ENCODE results near the gene PIM3. TPM values are rescaled to one million over a fixed set of nuclear protein-coding genes. Genes with fewer than 3 reads are reported as not detected.

The PIM3 gene
- total RNA-seq, 4 donors from 2014 or later: 43.8 to 75.7 (median 52.1) TPM

DNA sequence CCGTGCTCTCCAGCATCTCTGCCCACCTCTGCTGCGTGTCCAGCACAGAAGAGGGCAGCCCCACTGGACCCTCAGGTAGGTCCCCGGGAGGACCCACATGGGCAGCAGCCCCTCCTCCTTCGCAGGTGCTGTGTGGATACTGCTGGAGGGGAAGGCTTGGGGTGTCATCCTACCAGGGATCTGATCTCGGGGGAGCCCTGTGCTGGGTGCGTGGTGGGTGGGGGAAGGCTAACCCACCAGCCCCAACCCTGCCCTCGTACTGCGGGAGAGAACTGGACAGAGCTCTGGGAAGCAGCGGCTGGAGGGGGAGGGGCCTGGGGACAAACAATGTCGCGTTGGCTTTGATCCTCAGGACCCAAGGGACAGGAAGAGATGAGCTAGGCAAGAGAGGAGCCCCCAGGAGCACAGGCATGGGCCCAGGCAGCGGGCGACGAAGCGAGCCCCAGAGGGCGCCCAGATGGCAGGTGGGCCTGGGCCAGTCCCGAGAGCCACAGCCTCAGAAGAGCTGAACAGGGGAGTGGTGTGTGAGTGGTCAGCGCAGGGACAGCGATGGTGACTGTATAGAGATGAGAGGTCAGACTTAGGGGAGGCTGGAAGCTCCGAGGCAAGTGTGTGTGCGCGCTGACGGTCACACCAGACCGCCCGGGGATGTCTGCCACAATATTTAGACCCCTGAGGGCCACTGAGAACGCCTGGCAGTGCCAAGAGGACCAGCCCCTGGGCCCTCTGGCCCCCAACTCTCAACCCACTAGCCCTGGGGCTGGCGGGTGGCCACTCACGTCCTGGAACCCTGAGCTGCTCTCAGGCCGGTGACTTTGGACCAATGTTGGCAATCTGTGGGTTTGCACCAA, 1.4 kb upstream of the PIM3 start:
- H3K9me3 ChIP-seq: no peaks in the 10 kb centered on the region
- no peaks in the 10 kb centered on the region for H3K27me3 ChIP-seq
- intact Hi-C loops (cut with DNase I): no loop called here
- peaks cover 21 to 26% (median 23%) of the 10 kb centered on the region in 3 donors for H3K36me3 ChIP-seq
- 70 to 80% methylated on average over 17 of the region's 29 CpGs for WGBS, 2 donors
- peak overlapping the region; percentile 95 to 100 (median 99) for H3K27ac ChIP-seq
- no peak for TF ChIP-seq POLR2A (IDR thresholded peaks at IDR 0.05)
- TF ChIP-seq, protein P1, sequence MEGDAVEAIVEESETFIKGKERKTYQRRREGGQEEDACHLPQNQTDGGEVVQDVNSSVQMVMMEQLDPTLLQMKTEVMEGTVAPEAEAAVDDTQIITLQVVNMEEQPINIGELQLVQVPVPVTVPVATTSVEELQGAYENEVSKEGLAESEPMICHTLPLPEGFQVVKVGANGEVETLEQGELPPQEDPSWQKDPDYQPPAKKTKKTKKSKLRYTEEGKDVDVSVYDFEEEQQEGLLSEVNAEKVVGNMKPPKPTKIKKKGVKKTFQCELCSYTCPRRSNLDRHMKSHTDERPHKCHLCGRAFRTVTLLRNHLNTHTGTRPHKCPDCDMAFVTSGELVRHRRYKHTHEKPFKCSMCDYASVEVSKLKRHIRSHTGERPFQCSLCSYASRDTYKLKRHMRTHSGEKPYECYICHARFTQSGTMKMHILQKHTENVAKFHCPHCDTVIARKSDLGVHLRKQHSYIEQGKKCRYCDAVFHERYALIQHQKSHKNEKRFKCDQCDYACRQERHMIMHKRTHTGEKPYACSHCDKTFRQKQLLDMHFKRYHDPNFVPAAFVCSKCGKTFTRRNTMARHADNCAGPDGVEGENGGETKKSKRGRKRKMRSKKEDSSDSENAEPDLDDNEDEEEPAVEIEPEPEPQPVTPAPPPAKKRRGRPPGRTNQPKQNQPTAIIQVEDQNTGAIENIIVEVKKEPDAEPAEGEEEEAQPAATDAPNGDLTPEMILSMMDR (IDR thresholded peaks at IDR 0.05): no peak
- DNase-seq: no peak
- peaks cover 30 to 66% (median 35%) of the 10 kb centered on the region in 3 donors for H3K4me1 ChIP-seq
- peak overlapping the region; percentile 70 to 92 (median 82) for H3K4me3 ChIP-seq

DNA sequence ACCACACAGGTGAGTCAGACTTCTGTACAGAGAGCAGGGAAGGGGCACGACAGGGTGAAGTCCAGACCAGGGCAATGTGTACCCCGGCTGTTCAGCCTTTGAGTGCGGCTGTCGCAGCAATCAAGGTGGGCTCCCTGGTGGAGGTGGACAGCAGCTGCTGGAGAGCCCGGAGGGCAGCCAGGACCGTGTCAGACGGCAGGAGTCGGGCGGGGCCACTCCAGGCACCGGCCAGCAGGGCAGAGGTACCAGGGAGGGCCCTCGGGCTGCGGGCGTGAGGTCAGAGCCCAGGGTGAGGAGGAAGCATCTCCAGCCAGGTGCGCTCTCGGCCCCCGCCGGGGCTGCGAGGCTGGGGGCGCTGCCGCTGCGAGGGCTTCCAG, 802 bp upstream of the PIM3 start:
- DNase-seq: no peak
- Histone ChIP-seq H3K4me1 (peaks cover 32 to 66% (median 36%) of the 10 kb centered on the region in 3 donors), H3K9me3 (no peaks in the 10 kb centered on the region), H3K36me3 (peaks cover 23 to 32% (median 29%) of the 10 kb centered on the region in 3 donors), H3K4me3 (peak overlapping the region; percentile 70 to 92 (median 82)), H3K27me3 (no peaks in the 10 kb centered on the region), H3K27ac (peak overlapping the region; percentile 95 to 100 (median 99))
- WGBS, 2 donors: 0% methylated on average over 2 of the region's 21 CpGs; no CpG with 5 or more reads in 1 of the 2 donors
- TF ChIP-seq, protein P1 (IDR thresholded peaks at IDR 0.05): peak in 3 of 6 experiments; percentile 3 to 17 (median 13)
- TF ChIP-seq POLR2A (IDR thresholded peaks at IDR 0.05): no peak
- intact Hi-C loops (cut with DNase I): no loop called here

DNA sequence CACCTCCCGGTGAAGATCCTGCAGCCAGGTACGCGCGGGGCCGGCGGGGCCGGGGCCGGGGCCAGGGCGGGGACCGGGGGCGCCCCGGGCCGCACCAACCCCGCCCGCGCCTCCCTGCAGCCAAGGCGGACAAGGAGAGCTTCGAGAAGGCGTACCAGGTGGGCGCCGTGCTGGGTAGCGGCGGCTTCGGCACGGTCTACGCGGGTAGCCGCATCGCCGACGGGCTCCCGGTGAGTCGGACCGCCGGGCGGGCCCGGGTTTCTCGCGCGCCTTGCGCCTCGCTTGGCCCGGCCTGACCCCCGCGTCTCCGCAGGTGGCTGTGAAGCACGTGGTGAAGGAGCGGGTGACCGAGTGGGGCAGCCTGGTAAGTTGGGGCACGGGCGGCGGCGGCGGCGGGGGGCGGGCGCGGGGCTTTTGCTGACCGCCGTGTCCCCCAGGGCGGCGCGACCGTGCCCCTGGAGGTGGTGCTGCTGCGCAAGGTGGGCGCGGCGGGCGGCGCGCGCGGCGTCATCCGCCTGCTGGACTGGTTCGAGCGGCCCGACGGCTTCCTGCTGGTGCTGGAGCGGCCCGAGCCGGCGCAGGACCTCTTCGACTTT, 531 bp downstream of the PIM3 start:
- no CpG with 5 or more reads among the region's 84 CpGs for WGBS, 2 donors
- peaks cover 43 to 66% (median 46%) of the 10 kb centered on the region in 3 donors for H3K4me1 ChIP-seq

DNA sequence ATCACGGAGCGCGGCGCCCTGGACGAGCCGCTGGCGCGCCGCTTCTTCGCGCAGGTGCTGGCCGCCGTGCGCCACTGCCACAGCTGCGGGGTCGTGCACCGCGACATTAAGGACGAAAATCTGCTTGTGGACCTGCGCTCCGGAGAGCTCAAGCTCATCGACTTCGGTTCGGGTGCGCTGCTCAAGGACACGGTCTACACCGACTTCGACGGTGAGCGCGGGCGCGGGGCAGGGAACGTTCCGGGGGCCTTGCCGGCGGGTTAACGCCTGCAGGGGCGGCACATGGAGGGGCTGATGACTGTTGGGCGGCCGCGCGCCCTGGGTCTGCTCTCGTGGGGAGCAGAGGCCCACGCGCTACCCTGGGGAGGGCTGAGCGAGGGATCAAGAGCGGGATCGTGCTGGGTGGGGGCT, 1.0 kb downstream of the PIM3 start:
- no peak for DNase-seq
- no peak for TF ChIP-seq POLR2A (IDR thresholded peaks at IDR 0.05)
- TF ChIP-seq, protein P1 (IDR thresholded peaks at IDR 0.05): no peak
- peaks cover 48 to 66% (median 51%) of the 10 kb centered on the region in 3 donors for H3K4me1 ChIP-seq
- H3K36me3 ChIP-seq: peaks cover 23 to 45% (median 29%) of the 10 kb centered on the region in 3 donors
- no peaks in the 10 kb centered on the region for H3K27me3 ChIP-seq
- no peaks in the 10 kb centered on the region for H3K9me3 ChIP-seq
- peak overlapping the region; percentile 95 to 100 (median 99) for H3K27ac ChIP-seq
- intact Hi-C loops (cut with DNase I): no loop called here
- no CpG with 5 or more reads among the region's 49 CpGs for WGBS, 2 donors
- H3K4me3 ChIP-seq: peak overlapping the region; percentile 70 to 92 (median 82)

More for the DNA sequence above, 531 bp downstream of the PIM3 start:
- Histone ChIP-seq H3K36me3 (peaks cover 23 to 45% (median 29%) of the 10 kb centered on the region in 3 donors), H3K27ac (peak overlapping the region; percentile 95 to 100 (median 99)), H3K27me3 (no peaks in the 10 kb centered on the region), H3K4me3 (peak overlapping the region; percentile 70 to 92 (median 82)), H3K9me3 (no peaks in the 10 kb centered on the region)
- DNase-seq: no peak
- intact Hi-C loops (cut with DNase I): no loop called here
- TF ChIP-seq, protein P1 (IDR thresholded peaks at IDR 0.05): no peak
- peak in 2 of 4 donors; percentile 22 to 38 for TF ChIP-seq POLR2A (IDR thresholded peaks at IDR 0.05)
